Midbrain (tissue), 1 donor: ENCODE measurements around the gene ZC3H12C.

Experiments used
- DNase-seq: peaks from one replicate; lab custom pipeline; 2025; lab: John Stamatoyannopoulos, UW

The ZC3H12C gene

GRCh38 chr11:110152199-110152598 lies 59.0 kb downstream of the ZC3H12C start:
- no peak for DNase-seq

- DNase-seq = no peak
These were observed 60.3 kb downstream of the ZC3H12C start for GRCh38 chr11:110153474-110153873.

DNA sequence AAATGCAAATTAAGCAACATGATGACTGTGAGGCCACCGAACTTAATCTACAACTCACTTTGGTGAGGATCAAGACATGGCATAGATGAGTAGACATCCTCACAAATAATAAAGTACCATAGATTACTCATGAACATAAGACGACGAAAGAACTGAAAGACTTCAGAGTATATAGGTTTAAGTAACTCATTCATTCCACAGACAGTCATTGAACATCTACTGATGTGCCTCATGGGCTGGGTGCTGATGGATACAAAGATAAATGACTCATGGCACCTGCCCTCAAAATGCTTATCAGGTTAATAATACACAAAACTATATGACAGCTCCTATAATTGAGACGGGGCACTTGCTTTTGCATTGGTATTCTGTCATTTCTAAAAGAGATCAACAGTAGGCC lies 63.3 kb downstream of the ZC3H12C start:
- DNase-seq = no peak

- no peak for DNase-seq
These were observed 65.4 kb downstream of the ZC3H12C start for GRCh38 chr11:110158317-110159200.

DNA sequence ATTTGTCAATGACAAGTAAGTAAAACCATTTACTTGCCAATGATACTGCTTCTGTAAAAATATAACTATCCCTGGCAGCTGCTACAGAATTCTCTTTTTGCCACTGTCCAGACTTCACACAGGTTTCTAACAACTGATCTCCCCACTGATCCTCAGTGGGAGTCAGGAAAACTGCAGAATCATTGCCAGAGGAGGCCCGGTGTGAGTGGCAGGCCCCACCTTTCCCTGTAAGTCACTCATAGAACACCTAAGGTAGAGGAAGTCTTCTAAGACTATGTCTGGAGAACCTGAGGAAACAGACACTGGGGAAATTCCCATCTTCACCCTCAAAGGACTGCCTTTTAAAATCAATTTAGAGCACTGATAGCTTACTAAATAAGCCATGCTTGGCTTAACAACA lies 66.3 kb downstream of the ZC3H12C start:
- DNase-seq = no peak

GRCh38 chr11:110160016-110160415 lies 66.8 kb downstream of the ZC3H12C start:
- no peak for DNase-seq

GRCh38 chr11:110160437-110160836 lies 67.2 kb downstream of the ZC3H12C start:
- DNase-seq = no peak

DNA sequence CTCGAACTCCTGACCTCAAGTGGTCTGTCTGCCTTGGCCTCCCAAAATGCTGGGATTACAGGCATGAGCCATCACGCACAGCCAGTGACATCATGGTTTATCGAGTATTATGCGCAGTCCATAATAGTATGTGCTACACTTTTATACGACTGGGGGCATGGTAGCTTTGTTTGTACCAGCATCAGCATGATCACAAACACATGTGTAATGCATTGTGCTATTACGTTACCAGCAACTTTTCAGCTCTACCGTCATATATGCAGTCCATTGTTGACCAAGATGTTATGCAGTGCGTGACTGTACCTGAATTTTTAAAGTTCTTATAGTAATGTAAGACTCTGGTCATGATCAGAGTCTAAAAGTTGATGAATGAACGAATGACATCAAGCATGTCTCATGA lies 67.9 kb downstream of the ZC3H12C start:
- DNase-seq = no peak

DNA sequence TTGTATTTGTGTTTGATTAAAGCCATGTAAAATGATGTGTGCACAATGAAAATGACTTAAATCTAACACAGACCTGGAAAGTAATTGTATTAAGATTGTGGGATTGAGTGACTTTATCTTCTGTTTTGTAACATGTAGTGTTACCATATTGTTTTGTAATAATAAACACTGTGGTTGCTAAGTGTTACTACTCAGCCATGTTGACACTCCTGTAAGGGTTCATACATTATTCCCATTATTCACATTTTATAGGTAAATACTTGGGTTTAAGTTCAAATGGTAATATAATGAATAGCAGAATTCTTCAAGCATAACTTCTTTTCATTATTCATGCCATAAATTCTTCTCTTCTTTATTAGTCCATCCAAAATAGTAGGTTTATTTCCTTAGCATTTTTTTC lies 69.0 kb downstream of the ZC3H12C start:
- no peak for DNase-seq

DNA sequence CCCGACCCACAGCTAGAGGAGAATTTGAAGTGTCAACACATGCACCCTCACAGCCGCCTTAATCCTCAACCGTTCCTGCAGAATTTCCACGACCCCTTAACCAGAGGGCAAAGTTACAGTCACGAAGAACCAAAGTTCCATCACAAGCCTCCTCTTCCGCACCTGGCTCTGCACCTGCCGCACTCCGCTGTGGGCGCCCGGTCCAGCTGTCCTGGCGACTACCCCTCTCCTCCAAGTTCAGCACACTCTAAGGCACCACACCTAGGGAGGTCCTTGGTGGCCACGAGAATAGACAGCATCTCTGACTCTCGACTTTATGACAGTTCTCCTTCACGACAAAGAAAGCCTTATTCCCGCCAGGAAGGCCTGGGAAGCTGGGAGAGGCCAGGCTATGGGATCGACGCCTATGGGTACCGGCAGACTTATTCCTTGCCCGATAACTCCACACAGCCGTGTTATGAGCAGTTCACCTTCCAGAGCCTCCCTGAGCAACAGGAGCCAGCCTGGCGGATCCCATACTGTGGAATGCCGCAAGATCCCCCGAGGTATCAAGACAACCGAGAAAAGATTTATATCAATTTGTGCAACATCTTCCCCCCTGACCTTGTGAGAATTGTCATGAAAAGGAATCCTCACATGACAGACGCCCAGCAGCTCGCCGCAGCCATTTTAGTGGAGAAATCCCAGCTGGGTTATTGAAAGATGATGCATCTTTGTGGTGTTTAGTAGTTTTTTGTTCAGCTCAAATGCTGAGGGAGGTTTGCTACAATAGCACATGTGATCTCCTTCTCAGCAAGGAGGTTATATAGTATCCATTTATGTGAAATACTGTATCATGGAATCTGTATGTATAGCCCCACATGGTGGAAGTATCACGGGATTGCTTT lies 72.1 kb downstream of the ZC3H12C start:
- no peak for DNase-seq

- no peak for DNase-seq
These were observed 75.0 kb downstream of the ZC3H12C start for GRCh38 chr11:110168033-110168803.

GRCh38 chr11:110169738-110170137 lies 76.5 kb downstream of the ZC3H12C start:
- DNase-seq = no peak

DNA sequence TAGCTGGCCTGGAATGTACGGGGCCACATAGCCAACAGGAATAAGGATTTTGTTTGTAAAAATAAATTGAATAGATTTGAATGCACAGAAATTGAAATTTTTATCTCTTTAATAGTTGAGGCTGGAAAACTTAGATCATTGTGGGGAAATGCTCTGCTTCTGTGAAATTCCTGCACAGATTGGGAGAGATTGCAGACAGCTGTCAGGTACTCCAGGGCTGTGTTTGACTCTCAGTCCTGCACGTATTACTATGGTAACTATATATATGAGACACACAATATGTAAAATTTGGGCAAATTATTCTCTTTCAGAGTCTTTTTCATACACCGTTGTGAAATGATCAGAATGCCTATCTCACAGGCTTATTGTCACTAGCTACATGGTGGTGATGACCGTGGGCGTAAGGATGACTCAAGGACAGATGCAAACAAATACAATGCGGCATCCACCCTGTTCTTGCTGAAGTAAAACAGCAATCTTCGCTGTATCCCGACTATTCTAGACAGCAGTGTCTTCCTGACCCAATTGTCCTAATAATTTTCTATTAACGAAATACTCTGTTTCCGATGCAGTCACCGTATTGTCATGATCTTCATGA lies 79.4 kb downstream of the ZC3H12C start:
- DNase-seq = no peak

DNA sequence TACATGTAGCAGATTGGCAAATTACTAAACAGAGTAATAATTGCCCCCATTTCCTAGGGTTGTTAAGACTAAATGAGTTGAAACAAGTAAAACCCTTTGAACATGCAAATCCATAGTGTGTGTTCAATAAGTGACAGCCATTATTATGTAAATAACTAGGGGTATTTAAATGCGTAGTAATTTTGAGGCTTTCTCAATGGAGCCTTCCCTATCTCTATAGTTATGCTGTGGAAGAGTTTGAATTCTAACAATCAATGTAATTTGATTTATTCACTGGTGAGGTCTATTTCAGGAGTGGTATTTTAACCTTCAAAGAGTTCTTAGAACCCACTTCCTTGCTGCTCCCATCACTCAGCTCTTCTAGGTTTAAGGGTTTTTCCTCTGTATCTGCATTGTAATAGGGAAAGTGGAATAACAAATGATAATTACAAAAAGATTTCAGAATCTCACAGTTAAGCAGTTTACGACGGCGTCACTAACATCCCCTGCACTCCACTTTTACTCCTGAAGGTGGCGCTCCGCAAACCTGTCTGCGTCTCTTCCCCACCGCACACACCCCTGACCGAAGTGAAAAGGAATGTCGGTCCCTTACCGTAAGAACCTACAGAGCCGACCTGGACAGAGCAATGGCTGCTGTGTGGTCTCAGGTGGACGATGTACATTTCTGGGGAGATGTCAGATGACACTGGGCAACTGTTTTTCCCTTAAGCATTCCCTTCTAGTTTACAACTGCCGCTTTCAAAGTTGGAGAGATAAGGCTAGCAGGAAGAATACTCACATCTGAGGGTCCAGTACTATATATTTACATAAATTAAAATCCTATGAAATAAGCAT lies 80.8 kb downstream of the ZC3H12C start:
- DNase-seq = peak; percentile 65

GRCh38 chr11:110174645-110175310 lies 81.6 kb downstream of the ZC3H12C start:
- no peak for DNase-seq

- DNase-seq = no peak
These were observed 83.3 kb downstream of the ZC3H12C start for GRCh38 chr11:110176366-110177085.

DNA sequence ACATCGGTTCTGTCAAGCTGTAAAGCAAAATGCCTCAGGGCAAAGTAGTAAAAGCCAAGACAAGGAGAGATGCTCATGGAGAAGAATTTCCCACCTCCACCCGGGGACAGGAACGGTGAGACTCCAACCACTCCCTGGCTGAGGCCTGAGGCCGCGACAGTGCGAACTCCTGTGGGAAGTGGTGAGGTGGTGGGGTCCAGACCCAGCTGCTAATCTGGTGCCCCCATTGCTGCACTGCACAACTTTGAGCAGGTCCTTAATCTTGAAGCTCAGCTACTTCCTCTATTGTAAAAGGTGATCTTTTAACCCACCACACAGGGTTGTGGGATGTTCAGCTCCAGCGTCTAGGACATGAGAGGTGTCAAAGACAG lies 83.9 kb downstream of the ZC3H12C start:
- no peak for DNase-seq

GRCh38 chr11:110179064-110179463 lies 85.9 kb downstream of the ZC3H12C start:
- no peak for DNase-seq

DNA sequence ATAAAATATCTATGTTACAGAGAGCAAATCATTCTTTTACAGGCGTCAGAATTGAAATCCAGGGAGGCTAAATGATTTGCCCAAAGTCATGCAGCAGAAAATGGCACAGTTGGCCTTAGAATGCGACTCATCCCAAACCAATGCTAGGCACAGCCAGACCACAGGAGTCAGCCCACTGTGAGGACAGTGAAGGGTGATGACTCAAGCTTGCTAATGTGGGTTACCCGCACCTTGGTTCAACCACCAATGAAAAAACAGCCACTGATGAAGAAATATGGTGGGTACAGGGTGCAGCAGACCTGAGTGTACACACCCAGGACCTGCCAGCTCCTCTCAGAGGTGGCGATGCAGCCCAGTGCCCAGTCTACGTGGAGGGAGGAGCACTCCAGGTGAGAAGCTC lies 89.7 kb downstream of the ZC3H12C start:
- no peak for DNase-seq

GRCh38 chr11:110184456-110184855 lies 91.3 kb downstream of the ZC3H12C start:
- DNase-seq = no peak
